ENCODE results near the gene P2RX7.

- no peak for TF ChIP-seq CTCF (conservative IDR thresholded peaks at IDR 0.05; ENCODE audit: low read length)
- no peak for TF ChIP-seq EZH2phosphoT487 (IDR thresholded peaks at IDR 0.05; ENCODE audit: borderline replicate concordance, low read depth, low read length)
These were observed 44.3 kb downstream of the P2RX7 start for GRCh38 chr12:121176826-121177529.
